Measurements from ENCODE around the gene CACNA2D4. TPM values are rescaled to one million over a fixed set of nuclear protein-coding genes. Genes with fewer than 3 reads are reported as not detected.

Gene CACNA2D4
- total RNA-seq, 1 donor: 0.72 TPM

- Histone ChIP-seq H3K36me3 (ENCODE audit: insufficient read depth, low read length) (no peaks in the 10 kb centered on the region), H3K9me3 (ENCODE audit: low read depth, low read length) (no peaks in the 10 kb centered on the region), H3K4me3 (ENCODE audit: insufficient read depth, low read length) (no peak overlapping the region), H2AFZ (ENCODE audit: low read length) (no peak overlapping the region), H3K27ac (ENCODE audit: low read depth, low read length) (no peak overlapping the region), H3K79me2 (ENCODE audit: insufficient read depth, low read length) (no peaks in the 10 kb centered on the region), H3K4me1 (ENCODE audit: insufficient read depth, low read length) (peaks cover 28% of the 10 kb centered on the region), H3K27me3 (ENCODE audit: insufficient read depth, low read length) (peaks cover 4% of the 10 kb centered on the region), H4K20me1 (ENCODE audit: insufficient read depth, low read length) (no peaks in the 10 kb centered on the region), H3K4me2 (ENCODE audit: insufficient read depth, low read length) (no peak overlapping the region)
- DNase-seq (ENCODE audit: insufficient read length, low spot score, missing footprints): no peak
- TF ChIP-seq CTCF (IDR thresholded peaks at IDR 0.05; ENCODE audit: extremely low read depth, low read depth, low read length): no peak
These were observed 119.8 kb downstream of the CACNA2D4 start for GRCh38 chr12:1798641-1799020.

DNA sequence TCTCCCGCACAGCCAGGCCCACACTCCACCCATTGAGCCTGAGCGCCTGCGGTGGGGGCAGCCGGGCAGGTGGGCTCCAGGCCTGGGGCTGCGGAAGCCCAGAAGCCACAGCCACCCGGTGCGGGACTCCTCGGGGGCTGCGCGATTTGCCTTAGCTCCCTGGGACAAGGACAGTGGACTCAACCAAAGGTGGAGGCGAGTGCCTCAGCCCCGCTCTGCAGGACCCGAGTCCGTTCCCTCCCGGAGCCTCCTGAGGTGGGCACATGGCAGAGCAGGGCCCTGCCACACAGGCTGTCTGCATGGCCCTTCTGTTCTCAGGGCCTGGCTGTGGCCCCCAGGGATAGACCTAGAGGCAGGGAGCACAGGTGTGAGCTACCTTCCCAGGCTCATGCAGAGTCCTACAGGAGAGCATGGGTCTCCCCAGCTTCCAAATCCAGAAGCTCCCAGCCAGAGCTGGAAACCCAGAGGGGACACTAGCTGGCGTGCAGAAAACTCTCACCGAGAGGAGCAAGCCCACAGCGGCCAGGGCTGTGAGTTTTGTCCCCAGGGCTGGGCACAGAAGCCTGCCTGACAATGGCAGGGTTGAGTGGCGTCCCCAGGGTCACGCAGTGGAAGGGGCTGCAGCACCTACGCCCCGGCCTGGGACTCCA, 120.3 kb downstream of the CACNA2D4 start:
- H3K79me2 ChIP-seq (ENCODE audit: insufficient read depth, low read length): no peaks in the 10 kb centered on the region
- no peak for TF ChIP-seq CTCF (IDR thresholded peaks at IDR 0.05; ENCODE audit: extremely low read depth, low read depth, low read length)

GRCh38 chr12:1797011-1797901, 121.2 kb downstream of the CACNA2D4 start:
- TF ChIP-seq CTCF (IDR thresholded peaks at IDR 0.05; ENCODE audit: extremely low read depth, low read depth, low read length): no peak
- peaks cover 4% of the 10 kb centered on the region for H3K27me3 ChIP-seq (ENCODE audit: insufficient read depth, low read length)
- no peaks in the 10 kb centered on the region for H3K9me3 ChIP-seq (ENCODE audit: low read depth, low read length)
- H3K36me3 ChIP-seq (ENCODE audit: insufficient read depth, low read length): no peaks in the 10 kb centered on the region
- H3K4me3 ChIP-seq (ENCODE audit: insufficient read depth, low read length): peak overlapping the region; percentile 72
- H4K20me1 ChIP-seq (ENCODE audit: insufficient read depth, low read length): no peaks in the 10 kb centered on the region
- peak overlapping the region; percentile 89 for H3K4me2 ChIP-seq (ENCODE audit: insufficient read depth, low read length)
- H2AFZ ChIP-seq (ENCODE audit: low read length): peak overlapping the region; percentile 89
- DNase-seq (ENCODE audit: insufficient read length, low spot score, missing footprints): no peak
- no peaks in the 10 kb centered on the region for H3K79me2 ChIP-seq (ENCODE audit: insufficient read depth, low read length)
- H3K4me1 ChIP-seq (ENCODE audit: insufficient read depth, low read length): peaks cover 27% of the 10 kb centered on the region
- no peak overlapping the region for H3K27ac ChIP-seq (ENCODE audit: low read depth, low read length)

More for the DNA sequence above, 120.3 kb downstream of the CACNA2D4 start:
- no peaks in the 10 kb centered on the region for H4K20me1 ChIP-seq (ENCODE audit: insufficient read depth, low read length)
- H3K27ac ChIP-seq (ENCODE audit: low read depth, low read length): no peak overlapping the region
- no peaks in the 10 kb centered on the region for H3K9me3 ChIP-seq (ENCODE audit: low read depth, low read length)
- H3K4me2 ChIP-seq (ENCODE audit: insufficient read depth, low read length): no peak overlapping the region
- no peak overlapping the region for H2AFZ ChIP-seq (ENCODE audit: low read length)
- H3K27me3 ChIP-seq (ENCODE audit: insufficient read depth, low read length): peaks cover 4% of the 10 kb centered on the region
- no peak for DNase-seq (ENCODE audit: insufficient read length, low spot score, missing footprints)
- peaks cover 28% of the 10 kb centered on the region for H3K4me1 ChIP-seq (ENCODE audit: insufficient read depth, low read length)
- no peaks in the 10 kb centered on the region for H3K36me3 ChIP-seq (ENCODE audit: insufficient read depth, low read length)
- H3K4me3 ChIP-seq (ENCODE audit: insufficient read depth, low read length): no peak overlapping the region

DNA sequence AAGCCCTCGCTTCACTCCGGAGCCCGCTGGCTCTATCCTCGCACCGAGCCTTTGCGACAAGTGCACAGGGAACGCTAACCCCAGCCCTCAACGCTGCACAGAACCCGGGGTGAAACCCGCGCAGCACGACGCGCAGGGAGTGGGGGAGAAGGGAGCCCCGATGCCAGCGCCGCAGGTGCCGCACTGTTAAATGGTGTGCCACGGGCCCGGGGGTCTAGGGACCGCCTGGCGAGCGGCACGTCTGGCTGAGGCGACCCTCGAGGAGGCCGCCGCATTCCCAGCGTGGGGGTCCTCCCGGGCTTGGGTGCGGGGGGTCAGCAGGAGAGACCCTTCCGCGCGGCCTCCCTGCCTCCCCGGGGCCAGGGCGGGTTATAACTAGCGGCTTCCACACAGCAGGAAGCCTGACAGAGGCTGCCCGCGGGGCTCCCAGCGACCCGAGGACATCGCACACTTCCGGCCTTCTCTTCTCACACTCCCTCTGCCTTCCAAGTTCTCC, 121.9 kb downstream of the CACNA2D4 start:
- Histone ChIP-seq H3K9me3 (ENCODE audit: low read depth, low read length) (no peaks in the 10 kb centered on the region), H2AFZ (ENCODE audit: low read length) (peak overlapping the region; percentile 89), H3K27ac (ENCODE audit: low read depth, low read length) (peak overlapping the region; percentile 15), H3K79me2 (ENCODE audit: insufficient read depth, low read length) (no peaks in the 10 kb centered on the region), H4K20me1 (ENCODE audit: insufficient read depth, low read length) (no peaks in the 10 kb centered on the region), H3K36me3 (ENCODE audit: insufficient read depth, low read length) (no peaks in the 10 kb centered on the region), H3K4me3 (ENCODE audit: insufficient read depth, low read length) (peak overlapping the region; percentile 72), H3K4me2 (ENCODE audit: insufficient read depth, low read length) (peak overlapping the region; percentile 89), H3K27me3 (ENCODE audit: insufficient read depth, low read length) (peaks cover 4% of the 10 kb centered on the region), H3K4me1 (ENCODE audit: insufficient read depth, low read length) (peaks cover 20% of the 10 kb centered on the region)
- peak; percentile 90 for DNase-seq (ENCODE audit: insufficient read length, low spot score, missing footprints)
- no peak for TF ChIP-seq CTCF (IDR thresholded peaks at IDR 0.05; ENCODE audit: extremely low read depth, low read depth, low read length)
